ENCODE measurements around the gene OSBPL2.

Gene OSBPL2

DNA sequence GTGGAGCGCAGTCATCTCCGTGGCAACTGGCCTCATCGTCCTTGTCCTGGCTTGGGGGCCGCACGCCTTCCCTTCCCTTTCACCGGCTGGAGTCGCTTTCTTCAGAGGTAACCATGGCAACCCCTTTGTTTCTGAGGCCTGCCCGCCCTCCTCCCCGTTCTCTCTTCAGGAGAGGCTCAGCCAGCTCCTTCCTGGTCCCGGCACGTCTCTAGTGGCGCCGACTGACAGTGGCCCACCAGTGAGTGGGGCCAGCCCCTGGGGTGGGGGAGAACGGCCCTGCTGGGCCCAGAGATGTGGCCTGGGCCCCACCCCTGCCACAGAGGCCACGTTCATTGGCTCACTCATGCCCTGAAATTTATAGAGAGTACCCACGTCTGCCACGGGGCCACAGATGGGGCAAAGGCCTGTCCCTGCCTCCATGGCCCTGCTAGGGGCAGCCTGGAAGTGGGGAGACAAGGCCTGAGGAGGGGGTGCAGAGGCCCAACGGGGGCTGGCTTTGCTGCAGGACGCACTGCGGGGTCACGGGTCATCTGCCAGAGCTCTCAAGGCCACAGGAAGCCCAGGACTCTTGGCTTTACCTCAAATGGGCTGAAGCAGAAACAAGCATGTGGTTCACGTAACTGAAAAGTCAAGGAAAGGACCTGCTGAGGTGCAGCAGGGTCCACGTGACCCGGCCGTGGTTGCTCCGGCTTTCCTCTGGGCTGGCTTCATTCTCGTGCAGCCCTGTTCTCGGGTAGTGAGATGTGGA is 1.4 kb upstream of the OSBPL2 start:
- no peak for DNase-seq

DNA sequence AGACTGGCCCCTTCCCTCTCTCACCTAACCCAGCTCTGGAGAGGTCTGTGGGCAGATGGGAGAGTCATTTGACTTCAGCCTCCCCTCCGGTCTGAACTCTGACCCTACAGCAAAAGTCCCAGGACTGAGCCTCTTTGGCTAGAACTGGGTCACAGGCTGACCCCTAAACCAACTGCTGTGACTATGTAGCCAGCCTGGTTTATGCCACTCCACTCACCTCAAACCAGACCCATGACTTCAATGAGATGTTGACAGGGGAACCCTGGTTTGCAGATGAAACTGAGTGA is 864 bp upstream of the OSBPL2 start:
- no peak for DNase-seq

DNA sequence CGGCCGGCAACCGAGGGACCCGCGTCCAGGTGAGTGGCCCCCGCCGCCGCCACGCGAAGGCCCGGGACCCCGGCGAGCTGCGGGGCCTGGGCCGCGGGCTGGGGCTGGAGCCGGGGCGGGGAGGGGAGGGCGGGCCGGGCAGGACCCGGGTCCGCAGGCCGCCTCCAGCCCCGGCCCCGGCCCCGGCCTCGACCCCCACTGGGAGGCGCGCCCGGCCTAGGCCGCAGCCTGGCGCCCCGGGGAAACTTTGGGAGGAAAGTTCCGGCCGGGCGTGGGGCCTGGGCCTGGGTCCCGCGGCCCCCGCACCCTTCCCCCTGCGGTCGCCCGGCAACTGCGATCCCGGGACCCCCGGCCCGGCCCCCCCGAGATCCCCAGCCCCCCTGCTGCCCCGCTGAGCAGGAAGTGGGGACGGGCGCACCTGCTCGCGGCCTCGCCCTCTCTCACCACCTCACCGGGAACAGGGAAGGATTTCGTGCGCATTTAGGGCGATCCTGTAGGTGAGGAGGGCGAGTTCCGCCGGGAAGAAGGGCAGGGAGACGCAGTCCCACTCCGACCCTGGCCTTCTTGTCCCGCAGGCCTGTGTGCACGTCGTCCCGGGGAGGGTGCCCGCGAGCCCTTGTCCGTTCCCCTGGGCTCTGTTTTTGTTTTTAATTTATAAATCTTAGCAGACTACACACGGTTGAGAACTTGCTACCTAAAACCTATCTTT is 402 bp downstream of the OSBPL2 start:
- DNase-seq: no peak

DNA sequence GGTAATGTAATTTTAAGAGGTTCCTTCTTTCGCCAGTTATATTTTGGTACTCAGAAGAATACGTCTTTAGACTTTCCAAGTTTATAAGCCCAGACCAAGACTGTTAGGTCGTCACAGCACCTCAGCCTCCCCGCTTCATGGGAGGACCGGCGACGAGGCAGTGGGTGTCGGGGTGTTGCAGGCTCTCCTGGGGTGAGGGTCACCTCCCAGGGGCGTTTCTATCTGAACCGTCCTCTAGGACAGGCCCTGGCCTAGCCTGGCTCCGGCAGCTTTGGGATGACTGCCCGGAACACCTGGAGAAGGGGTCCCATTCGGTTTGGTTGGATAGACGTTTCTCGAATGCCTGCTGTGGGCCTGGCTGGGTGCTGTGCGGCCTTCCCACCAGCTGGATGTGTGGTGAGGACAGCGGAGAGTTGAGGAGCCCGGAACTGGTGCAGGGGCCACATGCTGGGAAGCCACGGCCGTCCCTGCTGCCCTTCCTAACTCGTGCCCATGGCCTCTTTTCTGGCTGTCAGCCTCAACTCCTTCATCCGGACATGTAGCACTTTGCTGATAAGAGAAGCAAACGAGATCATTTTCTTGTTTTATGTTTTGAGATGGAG is 1.1 kb downstream of the OSBPL2 start:
- no peak for DNase-seq

DNA sequence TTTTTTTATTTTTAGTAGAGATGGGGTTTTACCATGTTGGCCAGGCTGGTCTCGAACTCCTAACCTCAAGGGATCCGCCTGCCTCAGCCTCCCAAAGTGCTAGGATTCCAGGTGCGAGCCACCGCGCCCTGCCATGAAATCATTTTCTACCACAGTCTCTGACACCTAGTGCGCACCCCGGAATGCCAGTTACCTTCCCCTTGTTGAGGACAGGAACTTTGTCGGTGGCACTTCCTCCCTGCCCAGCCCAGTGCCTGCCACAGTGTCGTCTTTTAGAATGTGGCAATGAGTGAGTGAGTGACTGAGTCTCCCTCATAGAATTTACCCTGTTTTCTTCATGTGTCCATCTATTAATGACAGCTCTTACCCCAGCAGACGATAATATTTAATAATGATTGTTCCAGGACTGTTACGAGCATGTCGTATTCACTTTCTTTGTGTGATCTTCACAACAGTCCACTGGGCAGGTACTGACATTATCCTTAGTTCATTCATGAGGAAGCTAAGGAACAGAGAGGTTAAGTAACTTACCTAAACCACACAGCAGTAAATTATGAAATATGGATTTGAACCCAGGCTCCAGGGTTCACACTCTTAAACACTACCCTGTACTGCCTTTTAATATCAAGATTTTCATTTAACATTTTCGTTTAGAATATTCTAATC is 1.8 kb downstream of the OSBPL2 start:
- DNase-seq: no peak

DNA sequence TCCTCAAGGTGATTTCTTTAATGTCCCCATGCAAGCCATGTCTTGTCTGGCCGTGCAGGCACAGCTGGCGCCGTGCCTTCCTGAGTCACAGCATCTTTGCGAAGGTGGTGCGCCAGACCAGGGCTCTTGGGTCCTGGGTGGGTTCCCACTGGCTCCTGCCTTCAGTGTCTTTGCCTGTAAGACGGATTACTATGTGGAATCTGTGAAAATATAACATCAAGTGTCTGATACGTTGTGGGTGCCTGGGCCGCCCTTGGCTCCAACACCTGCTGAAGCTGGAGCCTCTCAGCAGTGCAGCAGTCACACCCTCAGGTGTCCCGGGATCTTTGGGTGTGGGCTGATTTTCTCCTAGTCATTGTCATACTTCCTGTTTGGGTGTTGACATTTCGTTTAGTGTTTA is 3.2 kb downstream of the OSBPL2 start:
- no peak for DNase-seq

DNA sequence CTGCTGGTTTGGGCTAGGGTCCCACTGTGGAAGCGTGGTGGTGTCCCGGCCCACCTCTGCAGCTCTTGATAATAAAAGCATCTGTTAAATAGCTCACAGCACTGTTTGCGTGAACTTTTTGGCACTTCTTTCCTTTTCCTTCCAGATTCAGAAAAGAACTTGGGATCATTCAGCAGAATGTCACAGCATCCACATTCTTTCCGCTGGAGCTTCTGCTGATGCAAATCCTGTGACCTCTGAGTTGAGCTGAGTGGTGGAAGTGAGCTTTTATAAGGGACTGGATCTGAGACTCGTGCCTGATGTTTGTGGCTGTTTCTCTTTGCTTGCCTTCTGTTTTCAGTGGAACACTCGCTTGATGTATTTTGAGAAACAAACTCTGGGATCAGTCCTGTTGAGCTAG is 3.9 kb downstream of the OSBPL2 start:
- no peak for DNase-seq

DNA sequence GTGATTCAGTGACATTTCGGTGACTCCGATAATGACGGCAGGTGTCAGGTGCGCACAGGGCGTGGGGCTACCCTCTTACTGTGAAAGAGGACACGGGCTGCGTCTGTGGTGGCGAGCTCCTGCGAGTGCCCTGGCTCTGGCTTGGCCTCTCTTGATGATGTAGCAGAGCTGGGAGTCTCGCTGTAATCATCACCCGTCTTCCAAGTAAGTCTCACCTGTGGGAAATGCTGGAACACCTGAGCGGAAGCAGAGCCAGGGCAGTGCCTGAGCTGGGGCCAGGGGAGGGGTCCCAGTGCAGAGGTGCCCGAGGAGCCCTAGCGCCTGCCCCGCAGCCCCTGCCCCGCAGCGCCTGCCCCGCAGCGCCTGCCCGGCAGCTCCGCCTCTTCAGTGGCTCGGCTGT is 4.8 kb downstream of the OSBPL2 start:
- DNase-seq: no peak

DNA sequence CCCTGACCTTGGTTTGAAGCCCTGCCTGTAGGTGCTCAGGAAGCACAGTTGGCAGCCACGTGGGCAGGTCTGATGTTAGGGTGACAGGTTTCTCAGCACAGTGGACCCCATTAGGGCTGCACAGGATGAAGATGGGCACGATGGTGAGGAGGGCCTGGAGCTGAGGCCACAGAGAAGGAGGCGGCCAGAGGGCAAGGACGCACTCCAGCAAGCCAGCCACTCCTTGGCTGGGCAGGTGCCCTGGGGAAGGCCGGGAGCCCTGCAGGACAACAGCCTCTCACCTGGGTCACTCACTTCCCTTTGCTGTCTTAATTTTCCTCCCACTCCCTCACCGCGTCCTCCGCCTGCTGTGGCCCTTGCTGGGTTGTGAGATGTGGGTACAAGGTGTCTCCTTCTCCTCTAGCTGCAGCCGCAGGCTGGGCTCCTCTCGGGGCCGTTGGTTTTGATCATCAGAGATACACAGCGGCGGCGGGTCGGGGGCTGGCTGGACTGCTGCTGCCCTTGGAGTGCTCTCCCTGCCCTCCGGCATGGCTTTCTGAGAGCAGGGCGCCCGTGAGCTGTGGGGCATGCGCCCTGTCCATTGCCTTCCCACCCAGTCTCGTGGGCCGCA is 5.7 kb downstream of the OSBPL2 start:
- no peak for DNase-seq

DNA sequence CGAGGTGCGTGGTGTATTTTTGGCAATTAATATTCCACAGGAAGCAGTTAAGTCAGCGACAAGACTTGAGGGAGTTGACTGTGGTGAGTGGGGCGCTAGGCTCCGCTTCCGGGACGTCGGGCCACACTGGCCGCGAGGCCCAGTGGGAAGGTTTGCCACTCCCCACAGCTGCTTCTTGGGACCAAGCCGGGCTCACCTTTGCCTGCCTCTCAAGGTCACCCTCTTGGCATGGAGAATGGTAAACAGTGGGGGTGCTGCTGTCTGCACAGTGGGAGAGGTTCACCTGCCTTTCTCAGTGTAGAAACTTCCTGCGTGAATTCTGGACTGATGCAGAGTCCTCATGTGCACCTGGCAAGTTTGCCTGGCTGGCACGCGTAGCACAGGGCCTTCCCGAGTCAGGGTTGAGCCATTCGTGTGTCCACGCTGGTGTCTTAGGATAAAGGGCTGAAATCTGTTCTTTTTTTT is 6.4 kb downstream of the OSBPL2 start:
- DNase-seq: no peak

DNA sequence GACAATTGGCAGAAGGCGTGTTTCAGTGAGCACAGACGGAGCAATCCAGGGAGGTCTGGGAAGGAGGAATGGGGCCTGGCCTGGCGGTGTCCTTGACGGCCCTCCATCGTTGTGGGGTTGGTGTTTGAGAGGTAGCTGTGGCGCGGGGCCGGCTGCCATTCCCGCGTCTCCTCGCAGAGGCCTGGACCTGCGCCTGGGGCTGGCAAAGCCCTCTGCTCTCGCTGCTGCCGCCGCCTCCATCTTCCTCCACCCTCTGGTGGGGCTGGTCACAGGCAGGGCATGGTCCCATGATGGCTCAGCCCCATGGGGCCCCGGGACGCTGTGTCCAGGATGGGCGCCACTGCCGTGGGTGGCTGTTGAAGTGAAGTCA is 7.6 kb downstream of the OSBPL2 start:
- DNase-seq: no peak

DNA sequence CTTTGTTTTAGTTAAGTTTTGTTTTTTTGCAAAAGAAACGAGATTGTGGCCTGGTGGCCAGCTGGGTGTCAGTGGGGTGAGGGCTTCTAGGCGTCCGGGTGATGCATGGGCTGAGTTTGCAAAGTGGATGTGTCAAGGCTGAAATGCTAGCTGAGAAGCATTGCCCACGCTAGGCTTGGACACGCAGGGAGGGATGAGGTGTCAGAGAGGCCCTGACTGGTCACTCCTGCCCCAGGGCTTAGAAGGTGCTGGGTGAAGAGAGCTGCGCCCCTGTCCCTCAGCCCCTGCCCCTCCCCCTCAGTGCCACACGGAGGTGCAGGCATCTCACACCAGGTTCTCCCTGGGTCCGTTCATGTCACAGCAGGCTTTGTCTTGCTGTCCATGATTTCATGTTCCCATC is 8.1 kb downstream of the OSBPL2 start:
- DNase-seq: no peak

DNA sequence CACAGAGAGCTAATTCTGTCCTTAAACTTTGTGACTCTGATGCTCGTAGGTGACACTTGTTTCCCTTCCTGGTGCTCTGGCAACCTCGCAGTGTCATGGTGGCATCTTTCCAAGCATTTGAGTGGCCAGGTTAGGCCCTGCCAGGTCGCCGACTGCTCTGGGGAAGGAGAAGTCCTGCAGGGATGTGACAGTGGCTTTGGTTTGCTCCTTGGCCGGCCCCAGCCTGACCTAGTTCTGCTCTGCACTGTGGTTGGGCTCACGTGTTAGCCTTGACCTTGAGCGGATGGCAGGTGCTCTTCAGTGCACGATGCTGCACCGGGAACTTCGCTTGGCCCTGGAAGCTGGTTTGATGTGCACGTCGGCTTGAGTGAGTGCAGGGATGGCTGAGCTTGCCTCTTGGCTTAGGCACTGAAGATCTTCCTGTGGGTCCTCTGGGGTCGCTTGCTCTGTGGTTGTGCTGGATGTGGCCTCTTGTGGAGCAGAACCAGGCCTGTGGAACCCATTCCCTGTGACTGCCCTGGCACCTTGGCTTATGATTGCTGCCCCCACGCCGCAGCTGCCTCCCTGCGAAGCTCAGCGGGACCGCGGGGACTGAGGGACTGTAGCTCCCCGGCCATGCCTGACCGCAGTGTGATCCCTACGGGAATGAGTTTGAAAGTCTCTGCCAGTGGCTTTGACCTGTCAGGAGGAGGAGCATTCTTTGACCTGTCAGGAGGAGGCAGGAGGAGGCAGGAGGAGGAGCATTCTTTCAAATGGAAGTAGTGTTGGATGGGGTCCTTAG is 8.7 kb downstream of the OSBPL2 start:
- no peak for DNase-seq

DNA sequence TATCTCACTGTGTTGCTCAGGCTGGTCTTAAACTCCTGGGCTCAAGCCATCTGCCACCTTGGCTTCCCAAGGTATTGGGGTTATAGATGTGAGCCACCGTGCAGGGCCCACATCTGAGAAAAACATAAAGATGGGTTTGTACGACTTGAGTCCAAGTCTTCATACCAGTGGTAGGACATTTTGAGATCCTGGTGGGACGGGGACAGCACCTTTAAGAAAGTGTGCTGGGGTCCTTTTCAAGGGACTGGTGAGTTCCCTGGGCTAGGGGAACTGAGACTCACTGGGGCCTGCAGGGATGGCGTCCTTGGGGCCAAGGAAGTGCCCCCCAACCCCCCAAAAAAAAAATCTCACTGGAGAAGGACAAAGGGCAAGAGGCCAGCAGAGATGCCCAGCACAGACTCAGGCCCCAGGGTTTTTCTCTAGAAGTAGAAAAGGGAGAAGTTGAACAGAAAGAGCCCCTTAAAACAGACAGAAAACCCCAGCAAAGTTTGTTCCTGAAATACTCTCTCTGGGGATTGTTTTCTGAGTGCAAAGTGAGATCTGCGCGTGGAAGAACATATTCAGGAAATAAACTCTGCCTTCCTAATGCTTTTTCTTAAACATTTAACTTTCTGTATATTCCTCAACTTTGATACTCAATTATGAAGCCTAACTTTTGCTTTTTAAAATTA is 10.7 kb downstream of the OSBPL2 start:
- DNase-seq: no peak

DNA sequence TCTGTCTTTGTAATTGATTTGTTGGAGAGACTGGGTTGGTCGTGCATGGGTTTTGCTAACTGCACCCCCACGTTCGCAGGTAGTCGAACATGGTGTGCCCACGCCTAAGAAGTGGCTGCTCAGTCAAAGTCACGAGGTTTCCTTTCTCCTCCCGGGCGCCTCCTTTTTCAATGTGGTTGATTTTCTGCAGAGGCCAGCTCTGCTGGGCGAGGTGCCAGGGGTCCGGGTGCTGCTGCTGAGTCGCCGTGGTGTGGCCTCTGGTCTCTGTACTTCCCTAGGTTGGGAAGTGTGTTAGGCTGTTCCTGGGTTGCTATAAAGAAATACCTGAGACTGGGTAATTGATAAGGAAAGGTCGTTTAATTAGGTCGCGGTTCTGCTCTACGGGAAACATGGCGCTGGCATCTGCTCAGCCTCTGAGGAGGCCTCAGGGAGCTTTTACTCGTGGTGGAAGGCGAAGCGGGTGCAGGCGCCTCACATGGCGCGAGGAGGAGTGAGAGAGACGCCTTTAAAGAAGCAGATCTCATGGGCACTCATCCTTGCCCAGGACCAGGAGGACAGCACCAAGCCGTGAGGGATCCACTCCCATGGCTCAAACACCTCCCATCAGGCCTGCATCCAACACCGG is 14.1 kb downstream of the OSBPL2 start:
- DNase-seq: no peak

DNA sequence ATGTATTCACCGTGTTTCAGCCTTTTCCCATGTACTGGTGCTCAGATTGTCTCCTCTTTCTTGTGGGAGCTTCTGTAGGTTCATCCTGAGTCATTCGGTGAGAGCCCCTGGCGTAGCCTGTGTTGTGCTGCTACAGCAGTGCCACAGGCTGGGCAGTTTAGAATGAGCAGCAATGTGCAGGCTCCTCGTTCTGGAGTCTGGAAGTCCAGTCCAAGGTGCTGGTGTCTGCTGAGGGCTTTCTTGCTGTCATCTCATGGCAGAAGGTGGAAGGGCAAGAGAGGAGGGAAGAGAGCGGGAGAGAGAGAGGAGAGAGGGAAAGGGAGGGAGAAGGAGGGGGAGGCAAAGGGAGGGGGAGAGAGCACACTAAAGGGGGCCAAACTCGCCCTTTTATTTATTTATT is 15.1 kb downstream of the OSBPL2 start:
- no peak for DNase-seq

DNA sequence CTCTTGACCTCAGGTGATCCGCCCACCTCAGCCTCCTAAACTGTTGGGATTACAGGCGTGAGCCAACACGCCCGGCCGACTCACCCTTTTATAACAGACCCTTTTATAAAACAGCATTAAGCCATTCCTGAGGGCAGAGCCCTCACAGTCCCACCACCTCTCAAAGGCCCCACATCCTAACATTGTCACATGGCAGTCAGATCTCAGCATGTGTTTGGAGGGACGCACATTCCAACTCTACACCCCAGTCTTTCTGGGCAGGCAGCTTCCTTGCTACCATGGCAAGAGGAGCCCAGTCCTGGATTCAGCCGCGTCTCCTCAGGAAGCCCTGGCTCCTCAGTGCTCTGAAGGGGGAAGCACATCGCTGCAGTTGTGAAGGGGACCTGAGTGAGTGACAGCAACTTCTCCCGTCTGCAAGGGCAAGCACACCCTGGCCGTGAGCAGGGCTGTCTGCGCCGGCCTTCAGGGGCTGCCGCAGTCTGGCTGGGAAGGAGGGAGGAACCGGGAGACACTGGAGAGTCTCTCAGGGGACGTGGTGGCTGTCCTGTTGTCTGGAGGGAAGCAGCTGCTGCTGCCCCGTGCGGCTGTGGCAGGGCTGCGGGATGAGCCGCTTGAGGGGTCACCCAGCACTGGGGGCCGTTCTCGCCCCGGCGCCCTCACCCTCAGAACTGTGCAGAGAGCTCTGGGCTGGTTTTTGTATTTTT is 15.9 kb downstream of the OSBPL2 start:
- DNase-seq: no peak

DNA sequence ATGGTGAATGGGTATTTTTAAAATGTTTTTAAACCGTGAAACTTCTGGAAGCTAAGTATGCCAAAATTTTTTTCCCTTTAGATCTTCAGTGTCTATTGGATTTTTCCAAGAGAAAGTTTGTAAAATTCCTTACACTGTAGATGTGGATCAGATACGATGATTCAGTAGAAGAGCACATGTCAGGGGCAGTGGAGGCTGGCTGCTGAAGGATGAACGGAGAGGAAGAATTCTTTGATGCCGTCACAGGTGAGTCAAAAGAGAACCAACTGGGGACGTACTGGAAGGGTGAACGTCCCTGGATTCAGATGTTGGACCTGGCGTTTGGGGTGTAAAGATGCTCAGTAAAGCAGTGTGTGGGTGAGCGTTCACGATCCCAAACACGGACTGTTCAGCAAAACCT is 17.7 kb downstream of the OSBPL2 start:
- DNase-seq: no peak

DNA sequence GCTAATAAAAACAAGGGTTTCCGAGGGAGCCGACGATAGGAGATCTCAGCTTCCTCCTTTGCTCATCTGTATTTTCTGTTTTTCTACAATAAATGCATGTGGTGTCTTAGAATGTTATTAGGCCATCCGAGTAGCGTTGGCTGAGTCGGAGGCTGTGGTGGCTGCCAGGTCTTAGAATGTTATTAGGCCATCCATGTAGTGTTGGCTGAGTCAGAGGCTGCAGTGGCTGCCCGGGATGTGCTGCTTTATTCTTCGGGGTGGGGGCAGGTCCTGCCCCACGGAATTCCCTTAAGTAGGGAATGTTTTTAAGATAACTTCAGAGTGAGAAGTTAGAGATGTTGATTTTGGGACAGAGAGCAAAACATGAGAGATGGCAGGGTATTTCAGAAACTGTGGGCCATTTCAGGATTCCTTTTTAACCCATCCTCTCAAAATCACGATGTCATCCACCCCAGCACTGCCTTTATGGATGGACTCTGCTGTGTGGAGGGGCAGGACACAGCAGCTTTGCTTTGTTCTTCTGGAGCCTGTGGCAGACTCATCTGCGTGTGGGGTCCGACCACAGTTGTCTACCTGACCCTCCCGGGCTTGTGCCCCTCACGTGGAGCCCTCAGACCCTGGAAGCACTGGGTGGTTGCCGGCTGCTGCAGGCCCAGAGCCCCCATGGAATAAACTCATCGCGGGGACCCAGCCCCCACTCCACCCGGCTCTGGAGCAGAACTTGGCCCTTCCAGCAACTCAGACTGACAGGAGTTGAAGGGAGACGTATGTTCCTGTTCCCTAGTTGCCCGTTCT is 20.4 kb downstream of the OSBPL2 start:
- no peak for DNase-seq

DNA sequence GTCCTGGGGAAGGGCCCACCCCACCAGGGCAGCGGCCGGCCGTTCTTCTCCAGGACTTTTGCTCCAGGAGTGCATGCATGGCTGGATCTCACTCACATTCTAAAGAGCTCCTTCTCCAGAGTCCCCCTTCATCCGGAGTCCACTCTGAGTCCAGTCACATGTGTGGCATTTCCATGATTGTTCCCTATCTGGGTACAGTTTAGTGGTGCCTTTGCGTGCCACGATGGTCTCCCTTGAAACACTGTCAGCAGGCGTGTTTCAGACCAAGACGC is 20.9 kb downstream of the OSBPL2 start:
- no peak for DNase-seq

Data from stimulated activated CD4-positive, alpha-beta T cell treated with anti-CD3 and anti-CD28 coated beads, Interleukin-2, amount 100 ng/mL, for 48 hours (primary cell).